Measurements from ENCODE around the gene PPP1R1B. TPM values are rescaled to one million over a fixed set of nuclear protein-coding genes. Genes with fewer than 3 reads are reported as not detected.

The PPP1R1B gene
- total RNA-seq, 2 donors from 2014 or later = 0.22 to 0.42 TPM

GRCh38 chr17:39596543-39597267, 30.0 kb upstream of the PPP1R1B start:
- ATAC-seq (no peak), DNase-seq (no peak)
- Mint-ChIP-seq H3K27me3 (peaks cover 65% of the 10 kb centered on the region), H3K4me1 (peaks cover 20% of the 10 kb centered on the region), H3K36me3 (ENCODE audit: low read depth) (peaks cover 12% of the 10 kb centered on the region), H3K27ac (no peak overlapping the region), H3K4me3 (no peak overlapping the region)
- H3K9me3 ChIP-seq (ENCODE audit: control insufficient read depth, low read length, poor library complexity, severe bottlenecking) = no peaks in the 10 kb centered on the region

DNA sequence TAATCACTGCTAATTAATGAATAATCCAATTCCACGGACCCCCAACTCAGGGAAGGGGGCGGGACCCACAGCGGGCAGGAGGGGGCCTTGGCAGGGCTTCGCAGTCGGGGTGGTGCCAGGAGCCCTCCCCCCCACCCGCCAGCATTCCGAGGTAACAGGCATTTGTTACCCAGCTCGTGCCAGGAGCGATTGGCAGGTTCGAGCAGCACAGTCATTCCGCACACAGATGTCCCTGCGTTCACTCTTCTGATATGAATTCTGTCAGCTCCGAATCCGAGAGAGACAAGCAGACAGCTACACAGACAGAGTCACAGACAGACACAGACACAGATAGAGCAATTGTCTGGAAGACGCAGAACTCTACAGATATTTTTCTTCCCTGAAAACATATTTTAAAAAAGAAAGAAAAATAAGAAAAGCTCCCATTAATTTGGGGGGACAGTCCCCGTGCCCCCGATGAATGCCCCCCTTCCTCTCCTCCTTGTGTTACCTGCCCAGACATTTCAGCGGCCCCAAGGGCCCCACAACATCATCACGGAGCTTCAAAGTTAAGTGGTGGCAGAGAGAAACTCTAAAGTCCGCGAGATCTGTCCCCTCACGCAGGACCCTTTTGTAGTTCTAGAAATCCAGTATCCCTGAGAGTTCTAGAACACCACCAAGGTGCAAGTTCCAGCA, 29.2 kb upstream of the PPP1R1B start:
- peaks cover 20% of the 10 kb centered on the region for H3K4me1 Mint-ChIP-seq
- no peak overlapping the region for H3K4me3 Mint-ChIP-seq
- DNase-seq = no peak
- peaks cover 12% of the 10 kb centered on the region for H3K36me3 Mint-ChIP-seq (ENCODE audit: low read depth)
- no peak for ATAC-seq
- peaks cover 67% of the 10 kb centered on the region for H3K27me3 Mint-ChIP-seq
- H3K27ac Mint-ChIP-seq = no peak overlapping the region
- no peaks in the 10 kb centered on the region for H3K9me3 ChIP-seq (ENCODE audit: control insufficient read depth, low read length, poor library complexity, severe bottlenecking)

DNA sequence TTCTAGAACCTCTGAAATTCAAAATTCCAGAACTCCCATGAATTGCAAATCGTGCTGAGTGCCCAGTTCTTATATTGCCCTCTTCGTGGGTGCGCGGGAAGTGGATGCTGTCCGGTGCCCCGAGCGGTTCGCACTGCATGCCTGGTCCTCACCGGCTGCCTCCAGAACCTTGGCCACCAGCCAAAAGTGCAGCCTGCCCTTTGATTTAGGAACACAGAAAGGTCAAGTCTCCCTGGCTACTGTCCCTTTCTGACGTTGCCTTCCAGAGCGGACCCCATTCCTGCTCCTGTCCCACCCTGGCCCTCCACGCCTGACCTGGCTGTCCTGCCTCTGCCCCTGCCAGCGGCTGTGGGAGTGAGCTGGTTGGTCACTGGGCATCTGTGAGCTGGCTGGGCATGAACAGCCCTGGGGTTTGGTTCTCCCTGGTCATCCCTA, 28.7 kb upstream of the PPP1R1B start:
- no peak overlapping the region for H3K4me3 Mint-ChIP-seq
- H3K27ac Mint-ChIP-seq = no peak overlapping the region
- H3K4me1 Mint-ChIP-seq = peaks cover 20% of the 10 kb centered on the region
- no peaks in the 10 kb centered on the region for H3K9me3 ChIP-seq (ENCODE audit: control insufficient read depth, low read length, poor library complexity, severe bottlenecking)
- peaks cover 73% of the 10 kb centered on the region for H3K27me3 Mint-ChIP-seq
- ATAC-seq (no peak), DNase-seq (no peak)
- H3K36me3 Mint-ChIP-seq (ENCODE audit: low read depth) = peaks cover 11% of the 10 kb centered on the region

- no peak overlapping the region for H3K4me3 Mint-ChIP-seq
- peaks cover 24% of the 10 kb centered on the region for H3K4me1 Mint-ChIP-seq
- no peak overlapping the region for H3K27ac Mint-ChIP-seq
- peaks cover 12% of the 10 kb centered on the region for H3K36me3 Mint-ChIP-seq (ENCODE audit: low read depth)
- ATAC-seq = no peak
- DNase-seq = no peak
- no peaks in the 10 kb centered on the region for H3K9me3 ChIP-seq (ENCODE audit: control insufficient read depth, low read length, poor library complexity, severe bottlenecking)
- H3K27me3 Mint-ChIP-seq = peaks cover 78% of the 10 kb centered on the region
Observed at GRCh38 chr17:39598630-39599003, 28.1 kb upstream of the PPP1R1B start.

GRCh38 chr17:39599004-39599664, 27.6 kb upstream of the PPP1R1B start:
- H3K36me3 Mint-ChIP-seq (ENCODE audit: low read depth) = peaks cover 12% of the 10 kb centered on the region
- ATAC-seq = no peak

DNA sequence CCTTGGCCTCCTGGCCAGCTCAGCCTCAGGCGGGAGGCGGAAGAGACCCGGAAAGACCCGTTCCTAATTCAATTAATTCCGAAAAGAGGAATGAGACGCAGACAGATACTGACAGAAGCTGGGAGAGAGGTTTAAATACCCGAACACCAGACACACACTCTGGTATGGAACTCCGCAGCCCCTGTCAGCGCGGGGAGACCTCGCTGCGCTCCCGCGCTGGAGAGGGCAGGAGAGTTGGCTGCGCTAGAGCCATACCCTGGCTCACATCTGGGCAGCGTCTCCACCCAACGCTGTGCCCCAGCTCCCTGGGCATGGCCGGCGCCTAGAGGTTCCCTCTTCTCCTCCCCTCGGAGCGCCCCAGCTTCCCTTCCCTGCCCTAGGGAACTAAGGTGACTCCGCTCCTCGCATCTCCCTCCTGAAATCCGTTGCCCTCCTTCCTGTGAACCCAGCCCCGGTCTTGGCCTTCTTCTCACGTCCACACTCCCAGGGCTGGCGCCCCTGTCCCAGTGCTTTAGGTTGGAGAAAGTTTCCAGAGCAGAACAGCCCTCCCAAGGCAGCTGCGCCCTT, 27.0 kb upstream of the PPP1R1B start:
- Mint-ChIP-seq H3K27ac (no peak overlapping the region), H3K36me3 (ENCODE audit: low read depth) (peaks cover 12% of the 10 kb centered on the region), H3K4me3 (no peak overlapping the region), H3K27me3 (peaks cover 77% of the 10 kb centered on the region), H3K4me1 (peaks cover 26% of the 10 kb centered on the region)
- DNase-seq = no peak
- no peak for ATAC-seq
- no peaks in the 10 kb centered on the region for H3K9me3 ChIP-seq (ENCODE audit: control insufficient read depth, low read length, poor library complexity, severe bottlenecking)

More at GRCh38 chr17:39599004-39599664, 27.6 kb upstream of the PPP1R1B start:
- H3K4me3 Mint-ChIP-seq = no peak overlapping the region
- no peak overlapping the region for H3K27ac Mint-ChIP-seq
- peaks cover 26% of the 10 kb centered on the region for H3K4me1 Mint-ChIP-seq
- no peak for DNase-seq
- H3K9me3 ChIP-seq (ENCODE audit: control insufficient read depth, low read length, poor library complexity, severe bottlenecking) = no peaks in the 10 kb centered on the region
- peaks cover 81% of the 10 kb centered on the region for H3K27me3 Mint-ChIP-seq

- DNase-seq (no peak), ATAC-seq (no peak)
- no peak overlapping the region for H3K4me3 Mint-ChIP-seq
- H3K27ac Mint-ChIP-seq = no peak overlapping the region
- peaks cover 30% of the 10 kb centered on the region for H3K4me1 Mint-ChIP-seq
- H3K27me3 Mint-ChIP-seq = peaks cover 70% of the 10 kb centered on the region
- H3K36me3 Mint-ChIP-seq (ENCODE audit: low read depth) = peaks cover 8% of the 10 kb centered on the region
- H3K9me3 ChIP-seq (ENCODE audit: control insufficient read depth, low read length, poor library complexity, severe bottlenecking) = no peaks in the 10 kb centered on the region
Observed at GRCh38 chr17:39600288-39600996, 26.3 kb upstream of the PPP1R1B start.

GRCh38 chr17:39600997-39601597, 25.7 kb upstream of the PPP1R1B start:
- DNase-seq (no peak), ATAC-seq (no peak)
- no peaks in the 10 kb centered on the region for H3K9me3 ChIP-seq (ENCODE audit: control insufficient read depth, low read length, poor library complexity, severe bottlenecking)
- no peak overlapping the region for H3K4me3 Mint-ChIP-seq
- H3K27ac Mint-ChIP-seq = no peak overlapping the region
- peaks cover 6% of the 10 kb centered on the region for H3K36me3 Mint-ChIP-seq (ENCODE audit: low read depth)
- peaks cover 66% of the 10 kb centered on the region for H3K27me3 Mint-ChIP-seq
- H3K4me1 Mint-ChIP-seq = peaks cover 30% of the 10 kb centered on the region

- ATAC-seq = no peak
Observed at GRCh38 chr17:39601758-39602532, 24.8 kb upstream of the PPP1R1B start.

DNA sequence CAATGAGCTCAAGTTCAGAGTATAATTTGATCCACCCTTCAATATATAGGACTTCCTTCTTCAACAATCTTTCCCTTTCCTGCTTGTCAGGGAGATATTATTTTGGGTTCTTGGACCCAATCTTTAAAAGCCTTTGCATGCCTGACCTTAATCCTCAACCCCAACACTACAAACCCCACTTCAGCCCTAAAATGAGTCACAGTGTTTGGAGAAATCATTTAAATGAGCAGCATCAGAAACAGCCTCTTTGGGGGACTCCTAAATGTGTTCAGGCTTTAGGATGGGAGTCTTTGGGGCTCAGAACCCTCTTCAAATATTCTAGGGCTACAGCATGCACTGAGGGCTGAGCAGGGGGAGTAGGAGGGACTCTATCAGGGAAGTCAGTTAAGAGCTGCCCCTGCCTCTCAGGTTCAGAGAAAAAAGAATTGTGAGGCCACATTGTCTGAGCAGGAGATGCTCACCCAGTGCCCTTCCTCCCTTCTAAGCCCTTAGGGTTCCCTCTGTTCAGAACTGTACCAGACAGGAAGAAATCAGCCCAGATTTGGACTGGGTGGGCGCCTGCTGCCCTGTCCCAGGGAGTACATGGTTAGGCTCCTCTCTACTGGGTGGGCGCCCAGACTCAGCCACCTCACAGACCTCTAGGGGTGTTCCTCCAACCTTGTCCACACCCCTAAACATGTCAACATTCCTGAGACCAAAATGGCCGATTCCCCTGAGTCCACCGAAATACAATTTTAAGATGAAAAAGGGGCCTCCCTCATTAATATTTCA, 24.0 kb upstream of the PPP1R1B start:
- DNase-seq (no peak), ATAC-seq (no peak)
- H3K27ac Mint-ChIP-seq = no peak overlapping the region
- H3K9me3 ChIP-seq (ENCODE audit: control insufficient read depth, low read length, poor library complexity, severe bottlenecking) = no peaks in the 10 kb centered on the region
- peaks cover 67% of the 10 kb centered on the region for H3K27me3 Mint-ChIP-seq
- H3K36me3 Mint-ChIP-seq (ENCODE audit: low read depth) = peaks cover 5% of the 10 kb centered on the region
- H3K4me1 Mint-ChIP-seq = peaks cover 25% of the 10 kb centered on the region
- no peak overlapping the region for H3K4me3 Mint-ChIP-seq

More at GRCh38 chr17:39601758-39602532, 24.8 kb upstream of the PPP1R1B start:
- no peak for DNase-seq
- H3K4me1 Mint-ChIP-seq = peaks cover 27% of the 10 kb centered on the region
- H3K27ac Mint-ChIP-seq = no peak overlapping the region
- no peak overlapping the region for H3K4me3 Mint-ChIP-seq
- H3K36me3 Mint-ChIP-seq (ENCODE audit: low read depth) = peaks cover 5% of the 10 kb centered on the region
- H3K27me3 Mint-ChIP-seq = peaks cover 65% of the 10 kb centered on the region
- H3K9me3 ChIP-seq (ENCODE audit: control insufficient read depth, low read length, poor library complexity, severe bottlenecking) = no peaks in the 10 kb centered on the region

DNA sequence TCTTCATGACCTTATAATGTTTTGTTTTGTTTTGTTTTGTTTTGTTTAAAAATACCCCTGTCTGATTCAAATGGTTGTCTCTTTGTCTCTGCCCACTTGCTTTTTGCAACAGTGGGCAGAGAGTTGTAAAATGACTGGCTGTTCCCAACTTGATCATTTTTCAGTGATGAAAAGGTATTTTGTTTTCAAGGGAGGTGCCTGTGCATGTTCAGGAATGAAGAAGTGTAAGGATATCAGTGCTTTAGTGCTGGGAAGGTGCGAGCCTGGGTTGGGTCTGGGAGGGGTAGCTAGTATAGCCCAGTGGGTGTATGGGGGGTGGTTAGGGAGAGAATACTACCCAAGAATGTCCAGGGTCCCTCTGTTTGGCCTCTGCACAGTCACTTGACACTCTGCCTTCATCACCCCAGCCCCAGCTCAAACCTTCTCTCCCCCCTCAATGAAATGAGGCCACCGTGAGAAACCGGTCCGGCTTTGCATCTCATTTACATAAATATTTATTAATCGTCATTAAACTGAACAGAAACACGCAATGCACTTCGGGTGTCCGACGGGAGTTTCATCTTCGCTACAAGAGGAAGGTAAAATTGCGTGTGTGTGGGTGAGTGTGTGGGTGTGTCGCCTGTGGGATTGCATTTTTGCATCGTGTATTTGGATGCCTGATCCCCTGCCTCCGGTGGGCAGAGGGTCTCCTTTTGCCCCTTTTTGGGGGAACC, 23.3 kb upstream of the PPP1R1B start:
- DNase-seq = no peak
- no peak for ATAC-seq
- Mint-ChIP-seq H3K27me3 (peaks cover 62% of the 10 kb centered on the region), H3K27ac (no peak overlapping the region), H3K36me3 (ENCODE audit: low read depth) (peaks cover 5% of the 10 kb centered on the region), H3K4me1 (peaks cover 22% of the 10 kb centered on the region), H3K4me3 (no peak overlapping the region)
- H3K9me3 ChIP-seq (ENCODE audit: control insufficient read depth, low read length, poor library complexity, severe bottlenecking) = no peaks in the 10 kb centered on the region
